HCT116 (cell line): Measurements from ENCODE around the gene CHD3. TPM values are rescaled to one million over a fixed set of nuclear protein-coding genes. Genes with fewer than 3 reads are reported as not detected.

Source experiments
- ATAC-seq: fragments of 200-7000 bp; cut with Tn5 transposase; 2 replicates; pipeline ENCODE4 v1.9.1; 2020; ENCODE audit warnings: mild to moderate bottlenecking, moderate library complexity
- BruUV-seq: library from RNA; stranded (reverse); fragments of 400-500 nt; replicated peaks from 2 replicates; lab custom pipeline; 2021; lab: Mats Ljungman, UMichigan
- CTCF ChIA-PET: fragments of 300-600 bp; sonication (Branson Sonifier 250); formaldehyde crosslinking; loops from one replicate; lab custom pipeline; 2021; ENCODE audit warnings: antibody characterized with exemption; lab: Charles Lee
- POLR2A ChIA-PET: fragments of 300-600, 350-600 bp; sonication (Branson Sonifier 250); formaldehyde crosslinking; loops from one replicate; lab custom pipeline; 2021; ENCODE audit warnings: antibody characterized with exemption; lab: Charles Lee
- RAD21 ChIA-PET, 2 experiments: fragments of 300-600 bp; sonication (Branson Sonifier 250); formaldehyde crosslinking; loops; one replicate each; lab custom pipeline; 2023; ENCODE audit warnings: low total read pairs in 2 of 2; ENCODE audit not compliant: uncharacterized antibody in 2 of 2, unreplicated experiment in 2 of 2, low non-redundant PET in 1 of 2; lab: Charles Lee
- DNase-seq: peaks from one replicate; pipeline ENCODE4 v3.0.0-alpha.2; 2010; ENCODE audit warnings: low read depth, low spot score
- H2AFZ ChIP-seq: fragments of 200-600 bp; shearing (Covaris generic), sonication (generic); 2 replicates; pipeline ENCODE4 v1.6.1; 2017; ENCODE audit warnings: low read depth, mixed run types, mixed read lengths, antibody characterized with exemption, low read length; ENCODE audit not compliant: poor library complexity, severe bottlenecking
- H3K27ac ChIP-seq: 2 replicates; pipeline ENCODE4 v1.5.1; 2012; ENCODE audit warnings: low read depth, low read length
- H3K27me3 ChIP-seq: fragments of 200-600 bp; sonication (generic); 2 replicates; pipeline ENCODE4 v1.6.1; 2016; ENCODE audit warnings: mixed run types, low read length, mixed read lengths; ENCODE audit not compliant: insufficient read depth
- H3K36me3 ChIP-seq, 2 experiments: fragments of 200-500 bp in 1 of 2; fragments of 200-600 bp in 1 of 2; sonication (Bioruptor generic) in 1 of 2; sonication (generic) in 1 of 2; 2 replicates each; pipeline versions ENCODE4 v1.5.1 to v1.6.1; 2014 to 2016; ENCODE audit warnings: low read length in 2 of 2, inconsistent platforms in 1 of 2, mixed read lengths in 1 of 2, mixed run types in 1 of 2; ENCODE audit not compliant: insufficient read depth in 2 of 2, control insufficient read depth in 1 of 2
- H3K4me1 ChIP-seq, 2 experiments: fragments of 200-600 bp in 1 of 2; sonication (generic) in 1 of 2; 2 replicates each; pipeline versions ENCODE4 v1.5.1 to v1.6.1; 2012 to 2017; ENCODE audit warnings: low read length in 2 of 2, inconsistent platforms in 1 of 2, mild to moderate bottlenecking in 1 of 2, mixed read lengths in 1 of 2, mixed run types in 1 of 2, moderate library complexity in 1 of 2; ENCODE audit not compliant: insufficient read depth in 2 of 2, control insufficient read depth in 1 of 2
- H3K4me2 ChIP-seq: fragments of 200-600 bp; sonication (generic); 2 replicates; pipeline ENCODE4 v1.6.1; 2017; ENCODE audit warnings: mixed run types, low read length, mixed read lengths
- H3K4me3 ChIP-seq, 2 experiments: fragments of 200-600 bp in 1 of 2; sonication (generic) in 1 of 2; replicated peaks in 1 of 2; 2 replicates each; pipeline ENCODE4 v1.5.1; 2011 to 2016; ENCODE audit warnings: low read length in 2 of 2, control low read depth in 1 of 2, low read depth in 1 of 2, mild to moderate bottlenecking in 1 of 2, mixed read lengths in 1 of 2, mixed run types in 1 of 2
- H3K79me2 ChIP-seq: fragments of 200-600 bp; sonication (generic); 2 replicates; pipeline ENCODE4 v1.6.1; 2017; ENCODE audit warnings: mild to moderate bottlenecking, mixed run types, low read length, moderate library complexity, mixed read lengths; ENCODE audit not compliant: insufficient read depth
- H3K9ac ChIP-seq: fragments of 200-600 bp; sonication (generic); 2 replicates; pipeline ENCODE4 v1.6.1; 2016; ENCODE audit warnings: low read length, mixed read lengths
- H3K9me2 ChIP-seq: fragments of 200-600 bp; sonication (generic), shearing (Covaris generic); 2 replicates; pipeline ENCODE4 v1.6.1; 2017; ENCODE audit warnings: mixed run types, mild to moderate bottlenecking, moderate library complexity; ENCODE audit not compliant: insufficient read depth
- H3K9me3 ChIP-seq, 2 experiments: fragments of 200-500 bp in 1 of 2; fragments of 200-600 bp in 1 of 2; sonication (Bioruptor generic) in 1 of 2; sonication (generic) in 1 of 2; 2 replicates each; pipeline ENCODE4 v1.6.1; 2014 to 2017; ENCODE audit warnings: low read length in 2 of 2, mixed read lengths in 2 of 2, inconsistent platforms in 1 of 2, low read depth in 1 of 2, mild to moderate bottlenecking in 1 of 2, mixed run types in 1 of 2, moderate library complexity in 1 of 2; ENCODE audit not compliant: control insufficient read depth in 1 of 2, insufficient read depth in 1 of 2
- H4K20me1 ChIP-seq: fragments of 200-600 bp; sonication (generic), shearing (Covaris generic); 2 replicates; pipeline ENCODE4 v1.6.1; 2017; ENCODE audit warnings: mixed run types, mild to moderate bottlenecking, moderate library complexity; ENCODE audit not compliant: insufficient read depth
- CBX3 ChIP-seq: IDR thresholded peaks from 2 replicates; pipeline ENCODE4 v1.6.1; 2012; ENCODE audit warnings: low read depth
- EZH2phosphoT487 ChIP-seq: fragments of 200-600 bp; IDR thresholded peaks from 2 replicates; pipeline ENCODE4 v1.6.1; 2018; ENCODE audit warnings: antibody characterized with exemption, borderline replicate concordance
- FOSL1 ChIP-seq: IDR thresholded peaks from 2 replicates; pipeline ENCODE4 v1.6.1; 2012; ENCODE audit warnings: low read depth
- JUND ChIP-seq: IDR thresholded peaks from 2 replicates; pipeline ENCODE4 v1.6.1; 2012
- SRF ChIP-seq: IDR thresholded peaks from 2 replicates; pipeline ENCODE4 v1.6.1; 2012; ENCODE audit warnings: low read depth
- TCF7L2 ChIP-seq: IDR thresholded peaks from 2 replicates; pipeline ENCODE4 v1.7.0; 2011; ENCODE audit warnings: borderline replicate concordance, inconsistent platforms; ENCODE audit not compliant: insufficient read depth, insufficient read length; ENCODE audit errors: extremely low read depth
- YY1 ChIP-seq: IDR thresholded peaks from 2 replicates; pipeline ENCODE4 v1.6.1; 2011; ENCODE audit warnings: low read length, low read depth, moderate library complexity, mild to moderate bottlenecking; ENCODE audit not compliant: insufficient replicate concordance; ENCODE audit errors: extremely low read depth
- ZFX ChIP-seq: fragments of 450-650 bp; IDR thresholded peaks from 2 replicates; pipeline ENCODE4 v1.6.1; 2017
- intact Hi-C: fragments of 100-400 bp; cut with micrococcal nuclease; formaldehyde crosslinking; loops from 2 replicates; pipeline ENCODE4 v1.10.0; 2022
- total RNA-seq: library from RNA; stranded (reverse); gene quantifications from one replicate; pipeline ENCODE4 v1.2.1, GENCODE V29; 2021; ENCODE audit not compliant: unreplicated experiment

Gene CHD3
- total RNA-seq, 1 experiment from 2014 or later = 54.8 TPM

GRCh38 chr17:7930841-7931631 lies 42.4 kb downstream of the CHD3 start:
- Histone ChIP-seq H4K20me1 (no peaks in the 10 kb centered on the region), H3K9me2 (no peaks in the 10 kb centered on the region), H3K36me3 (peaks cover 7 to 12% of the 10 kb centered on the region in 2 experiments; a peak in 2 of 4 replicates), H2AFZ (no peak overlapping the region), H3K79me2 (peaks cover 40% of the 10 kb centered on the region), H3K9me3 (no peaks in the 10 kb centered on the region), H3K4me2 (peak overlapping the region; percentile 82), H3K27me3 (no peaks in the 10 kb centered on the region), H3K4me1 (peaks cover 12 to 25% of the 10 kb centered on the region in 2 experiments; a peak in 3 of 4 replicates), H3K4me3 (peak overlapping the region; percentile 91 to 98), H3K9ac (peak overlapping the region; percentile 73), H3K27ac (peak overlapping the region; percentile 3)
- DNase-seq = no peak
- ChIA-PET POLR2A (interaction anchor here (0.5 to 1.0 kb wide), 2 partner anchors 214 to 242 kb away, joined by 3 to 7 read pairs; partner anchors contain the start of gene DNAH2), CTCF (interaction anchor here (0.7 to 1.4 kb wide), 7 partner anchors 18 to 149 kb away, joined by 3 to 6 read pairs (median 4); no protein-coding TSS in a partner anchor), RAD21 (interaction anchor here in 1 of 2 experiments (0.8 kb wide), 1 partner anchor 46 kb away, joined by 3 read pairs; no protein-coding TSS in a partner anchor)
- ATAC-seq = no peak
- intact Hi-C loops = no loop called here
- TF ChIP-seq EZH2phosphoT487 = no peak
- no peak for TF ChIP-seq FOSL1
- TF ChIP-seq YY1 = no peak
- no peak for TF ChIP-seq JUND
- TF ChIP-seq ZFX = no peak
- TF ChIP-seq SRF = no peak
- no peak for TF ChIP-seq CBX3
- TF ChIP-seq TCF7L2 = no peak
- TSS peak; percentile 85 for BruUV-seq
